KMS-11 (cell line): ENCODE data around the gene NR1I3.

ENCODE experiments used
- H2AFZ ChIP-seq: fragments of 200-600 bp; sonication (generic); 2 replicates; pipeline ENCODE4 v1.6.1; 2016; ENCODE audit warnings: antibody characterized with exemption, mixed run types, low read depth
- H3K27ac ChIP-seq: fragments of 200-600 bp; sonication (generic); 2 replicates; pipeline ENCODE4 v1.6.1; 2016; ENCODE audit warnings: mild to moderate bottlenecking, mixed run types
- H3K27me3 ChIP-seq: fragments of 200-600 bp; sonication (generic); 2 replicates; pipeline ENCODE4 v1.6.1; 2017; ENCODE audit warnings: mild to moderate bottlenecking, low read depth, mixed run types, moderate library complexity; ENCODE audit not compliant: insufficient read depth
- H3K36me3 ChIP-seq: fragments of 200-600 bp; sonication (generic); 2 replicates; pipeline ENCODE4 v1.6.1; 2017; ENCODE audit warnings: mild to moderate bottlenecking, mixed run types; ENCODE audit not compliant: insufficient read depth
- H3K4me1 ChIP-seq: fragments of 200-600 bp; sonication (generic); 2 replicates; pipeline ENCODE4 v1.6.1; 2016; ENCODE audit warnings: mild to moderate bottlenecking, low read depth, mixed run types; ENCODE audit not compliant: poor library complexity, severe bottlenecking
- H3K4me2 ChIP-seq: fragments of 200-600 bp; sonication (generic); 2 replicates; pipeline ENCODE4 v1.7.0; 2016; ENCODE audit warnings: mild to moderate bottlenecking, mixed run types
- H3K4me3 ChIP-seq: fragments of 200-600 bp; sonication (generic); IDR thresholded peaks from 2 replicates; pipeline ENCODE4 v1.6.1; 2017; ENCODE audit warnings: low read depth, low read length, mixed read lengths; ENCODE audit not compliant: insufficient read depth
- H3K79me2 ChIP-seq: fragments of 200-600 bp; sonication (generic); 2 replicates; pipeline ENCODE4 v1.6.1; 2016; ENCODE audit warnings: low read depth, mixed run types; ENCODE audit not compliant: insufficient read depth
- H3K9ac ChIP-seq: fragments of 200-600 bp; sonication (generic); 2 replicates; pipeline ENCODE4 v1.6.1; 2016; ENCODE audit warnings: mild to moderate bottlenecking, mixed run types
- H4K20me1 ChIP-seq: fragments of 200-600 bp; sonication (generic); 2 replicates; pipeline ENCODE4 v1.6.1; 2016; ENCODE audit warnings: mild to moderate bottlenecking, mixed run types; ENCODE audit not compliant: insufficient read depth
- CTCF ChIP-seq: fragments of 200-600 bp; sonication (generic); conservative IDR thresholded peaks from 2 replicates; pipeline ENCODE4 v1.6.1; 2017; ENCODE audit warnings: low read depth, mild to moderate bottlenecking, antibody characterized with exemption, low read length, moderate library complexity, mixed read lengths

NR1I3 gene

DNA sequence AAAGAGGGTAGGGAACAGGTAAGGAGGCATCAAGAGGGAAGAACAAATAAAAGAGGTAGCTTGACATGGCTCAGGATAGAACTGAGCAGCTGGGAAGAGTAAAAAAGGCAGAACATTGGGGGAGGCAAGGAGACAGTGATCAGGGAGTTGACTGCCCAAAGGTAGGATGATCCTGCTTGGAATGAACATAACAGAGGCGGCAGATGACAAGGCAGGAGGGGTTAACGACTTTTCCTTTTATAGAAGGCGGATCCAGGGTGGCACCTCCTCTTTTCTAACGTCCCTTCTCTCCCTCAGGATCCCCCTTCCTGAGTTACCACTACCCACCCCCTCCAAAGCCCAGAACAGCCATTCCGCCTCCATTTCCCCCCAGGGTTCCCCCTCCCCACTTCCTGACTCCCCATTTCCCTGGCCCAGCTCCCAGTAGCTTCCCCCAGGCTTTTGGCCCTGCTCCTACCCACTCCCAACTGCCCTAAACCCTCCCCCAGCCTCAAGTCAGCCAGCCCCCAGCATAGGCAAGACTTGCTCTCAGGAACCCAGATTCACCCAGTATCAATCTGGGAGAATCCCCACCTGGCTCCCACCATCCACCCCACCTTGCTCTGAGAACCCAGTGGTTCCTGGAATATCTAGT is 38.4 kb downstream of the NR1I3 start:
- TF ChIP-seq CTCF = no peak
- Histone ChIP-seq H2AFZ (no peak overlapping the region), H3K79me2 (peaks cover 14% of the 10 kb centered on the region; the same call in 1 of the 2 replicates), H3K27ac (no peak overlapping the region), H3K4me3 (no peak overlapping the region), H3K4me2 (no peak overlapping the region), H4K20me1 (no peaks in the 10 kb centered on the region), H3K4me1 (peaks cover 18% of the 10 kb centered on the region), H3K27me3 (no peaks in the 10 kb centered on the region; the same call in 1 of the 2 replicates), H3K36me3 (no peaks in the 10 kb centered on the region), H3K9ac (no peak overlapping the region)

- Histone ChIP-seq H4K20me1 (no peaks in the 10 kb centered on the region), H3K4me2 (no peak within 1 kb of the TSS), H2AFZ (no peak within 1 kb of the TSS), H3K4me1 (peaks cover 18% of the 10 kb centered on the region), H3K4me3 (no peak within 1 kb of the TSS), H3K27ac (no peak within 1 kb of the TSS), H3K27me3 (no peaks in the 10 kb centered on the region; the same call in 1 of the 2 replicates), H3K36me3 (no peaks in the 10 kb centered on the region), H3K9ac (no peak within 1 kb of the TSS), H3K79me2 (peaks cover 14% of the 10 kb centered on the region; the same call in 1 of the 2 replicates)
- no peak for TF ChIP-seq CTCF
Measured at GRCh38 chr1:161198897-161199431, 39.0 kb downstream of the NR1I3 start, which contains the start of gene ADAMTS4. Gene ADAMTS4, minus strand, starts transcription at chr1:161199054. Its CDS starts 427 bp downstream, at chr1:161198627.

GRCh38 chr1:161198194-161198896 is 39.7 kb downstream of the NR1I3 start:
- no peak overlapping the region for H3K4me2 ChIP-seq
- no peaks in the 10 kb centered on the region for H4K20me1 ChIP-seq
- no peak overlapping the region for H3K4me3 ChIP-seq
- no peak overlapping the region for H3K27ac ChIP-seq
- peaks cover 16% of the 10 kb centered on the region for H3K4me1 ChIP-seq
- H2AFZ ChIP-seq = no peak overlapping the region
- H3K79me2 ChIP-seq = peaks cover 11% of the 10 kb centered on the region; the same call in 1 of the 2 replicates
- no peaks in the 10 kb centered on the region for H3K36me3 ChIP-seq
- H3K9ac ChIP-seq = no peak overlapping the region
- H3K27me3 ChIP-seq = no peaks in the 10 kb centered on the region; the same call in 1 of the 2 replicates
- no peak for TF ChIP-seq CTCF

DNA sequence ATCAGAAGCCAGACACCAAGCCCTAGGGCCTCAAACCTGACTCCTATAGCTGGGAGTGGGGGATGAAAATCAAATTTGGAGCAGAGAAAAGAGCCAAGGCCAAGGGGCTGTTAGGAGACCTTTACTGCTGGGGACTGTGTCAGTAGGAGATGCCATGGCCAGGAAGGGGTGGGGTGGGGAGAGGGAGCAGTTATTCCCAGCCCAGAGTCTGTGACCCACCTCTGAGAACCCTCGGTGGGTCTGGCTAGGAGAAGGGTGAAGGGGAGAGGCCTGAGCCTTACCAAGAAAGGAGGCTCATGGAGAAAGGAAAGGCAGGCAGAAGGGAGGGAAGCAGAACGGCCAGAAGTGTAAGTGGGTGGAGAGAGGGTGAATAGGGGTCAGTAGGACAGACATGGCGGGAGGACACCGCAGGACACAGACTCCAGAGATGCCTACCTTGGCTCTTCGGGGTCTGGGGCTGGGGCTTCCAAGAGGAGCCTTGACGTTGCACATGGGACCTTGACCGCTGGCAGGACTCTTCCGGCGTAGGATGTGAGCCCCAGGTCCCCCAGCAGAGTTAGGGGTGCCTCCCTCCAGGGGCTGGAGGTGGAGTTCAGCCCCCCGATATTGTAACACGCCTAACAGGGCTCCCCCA is 40.3 kb downstream of the NR1I3 start:
- Histone ChIP-seq H3K4me3 (no peak overlapping the region), H4K20me1 (no peaks in the 10 kb centered on the region), H3K27ac (no peak overlapping the region), H3K4me1 (peaks cover 12% of the 10 kb centered on the region), H2AFZ (no peak overlapping the region), H3K79me2 (peaks cover 4% of the 10 kb centered on the region; the same call in 1 of the 2 replicates), H3K27me3 (no peaks in the 10 kb centered on the region; the same call in 1 of the 2 replicates), H3K36me3 (no peaks in the 10 kb centered on the region), H3K4me2 (no peak overlapping the region), H3K9ac (no peak overlapping the region)
- TF ChIP-seq CTCF = no peak
